ENCODE measurements around the gene RAB19. TPM values are rescaled to one million over a fixed set of nuclear protein-coding genes. Genes with fewer than 3 reads are reported as not detected.

RAB19 gene
- total and polyA plus RNA-seq, 2 donors (not counting 1 experiment from before 2014, with no cell fraction given): 0.37 to 1.1 TPM

- POLR2A ChIA-PET: no interaction called here
- no peaks in the 10 kb centered on the region for H4K20me1 ChIP-seq (ENCODE audit: control insufficient read depth, insufficient read depth, low read length, poor library complexity, severe bottlenecking)
- peaks cover 3 to 7% of the 10 kb centered on the region in 2 experiments for H3K36me3 ChIP-seq (replicated peaks in 1 of 2; ENCODE audit: control extremely low read depth in 1 of 2, control insufficient read depth in 1 of 2, extremely low read depth in 1 of 2, insufficient read depth in 2 of 2, low read length in 1 of 2)
- 44% methylated on average over 5 of the region's 8 CpGs for WGBS (ENCODE audit: insufficient coverage)
- H3K4me3 ChIP-seq (ENCODE audit: control extremely low read depth in 1 of 5, extremely low read depth in 1 of 5, insufficient read depth in 1 of 5, low read depth in 2 of 5, low read length in 4 of 5): peak overlapping the region in 1 of 5 experiments; percentile 9
- no peak for ATAC-seq (ENCODE audit: low read depth)
- H3K27me3 Mint-ChIP-seq: no peaks in the 10 kb centered on the region
- intact Hi-C loops (cut with micrococcal nuclease): no loop called here
- no peaks in the 10 kb centered on the region for H3K79me2 ChIP-seq (ENCODE audit: control insufficient read depth, insufficient read depth, low read length)
- TF ChIP-seq EZH2 (IDR thresholded peaks at IDR 0.05; ENCODE audit: borderline replicate concordance, insufficient read depth, low read depth, low read length, poor library complexity, severe bottlenecking) (no peak), CTCF (IDR thresholded peaks at IDR 0.05) (no peak)
- H3K9me3 ChIP-seq (ENCODE audit: control extremely low read depth in 1 of 3, control insufficient read depth in 2 of 3, insufficient read depth in 1 of 3, low read length in 2 of 3): no peaks in the 10 kb centered on the region
- peak overlapping the region; percentile 30 for H2AFZ ChIP-seq (ENCODE audit: insufficient read depth, low read depth, low read length, poor library complexity, severe bottlenecking)
- H3K27ac Mint-ChIP-seq: peak overlapping the region; percentile 28
- no peaks in the 10 kb centered on the region for H3K9me3 Mint-ChIP-seq (ENCODE audit: insufficient read depth)
- H3K27me3 ChIP-seq (replicated peaks in 1 of 4; ENCODE audit: control extremely low read depth in 1 of 4, control insufficient read depth in 3 of 4, insufficient read depth in 4 of 4, low read length in 3 of 4): no peaks in the 10 kb centered on the region
- no peak for DNase-seq
- H3K4me3 Mint-ChIP-seq: peak overlapping the region; percentile 52
- peak overlapping the region; percentile 35 for H3K9ac ChIP-seq (ENCODE audit: low read length)
- H3K27ac ChIP-seq (ENCODE audit: low read length in 2 of 2): peak overlapping the region in 1 of 2 donors; percentile 30
- CTCF ChIA-PET: interaction anchor here (0.8 to 0.9 kb wide), 2 partner anchors 40 to 87 kb away, joined by 3 to 4 read pairs; no protein-coding TSS in a partner anchor
- peaks cover 9% of the 10 kb centered on the region for H3K4me1 Mint-ChIP-seq
- H3K4me2 ChIP-seq (replicated peaks; ENCODE audit: low read depth, low read length, poor library complexity, severe bottlenecking): peak overlapping the region; percentile 52
- peaks cover 4 to 10% of the 10 kb centered on the region in 2 donors for H3K4me1 ChIP-seq (ENCODE audit: control insufficient read depth in 2 of 2, insufficient read depth in 2 of 2, low read length in 2 of 2)
Measured at GRCh38 chr7:140375892-140376730, 27.7 kb upstream of the RAB19 start.
